ENCODE data around the gene CCDC169.

CCDC169 gene

DNA sequence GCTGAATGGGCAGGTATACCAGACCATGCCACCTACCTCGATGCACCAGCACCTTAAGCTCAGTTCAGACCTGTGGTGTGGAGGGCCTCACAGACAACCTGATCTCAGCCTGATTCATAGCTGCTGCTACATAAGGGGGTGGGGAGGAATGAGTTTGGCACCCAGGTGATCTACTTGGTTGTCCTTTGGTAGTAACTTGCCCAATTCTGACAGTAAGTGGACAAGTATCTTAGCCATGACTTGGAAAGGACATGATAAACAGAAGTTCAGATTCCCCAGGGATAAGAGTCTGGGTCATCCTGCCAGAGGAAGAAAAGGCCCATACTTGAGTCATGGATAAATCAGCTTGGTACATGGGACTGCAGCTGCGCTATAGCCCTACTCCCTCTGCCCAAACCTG, 54.9 kb downstream of the CCDC169 start:
- no peak for FAIRE-seq

DNA sequence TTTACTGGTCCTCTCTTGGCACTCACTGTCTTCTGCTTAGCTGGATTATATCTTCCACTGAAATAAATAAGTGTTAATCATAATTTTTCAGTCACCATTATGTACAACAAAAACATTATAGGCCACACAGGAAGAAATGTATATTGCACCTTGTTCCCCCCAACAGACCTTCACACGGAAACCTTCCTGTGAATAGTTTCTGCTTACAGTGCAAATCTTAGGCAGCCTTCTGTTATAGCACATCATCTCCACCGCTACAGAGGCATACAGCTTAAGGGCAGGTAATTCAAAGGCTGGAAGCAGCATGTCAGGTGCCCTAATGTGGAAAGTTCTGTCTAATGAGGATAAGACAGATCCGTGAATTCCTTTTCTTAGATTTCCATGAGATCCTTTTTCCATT, 66.4 kb downstream of the CCDC169 start:
- FAIRE-seq = no peak

DNA sequence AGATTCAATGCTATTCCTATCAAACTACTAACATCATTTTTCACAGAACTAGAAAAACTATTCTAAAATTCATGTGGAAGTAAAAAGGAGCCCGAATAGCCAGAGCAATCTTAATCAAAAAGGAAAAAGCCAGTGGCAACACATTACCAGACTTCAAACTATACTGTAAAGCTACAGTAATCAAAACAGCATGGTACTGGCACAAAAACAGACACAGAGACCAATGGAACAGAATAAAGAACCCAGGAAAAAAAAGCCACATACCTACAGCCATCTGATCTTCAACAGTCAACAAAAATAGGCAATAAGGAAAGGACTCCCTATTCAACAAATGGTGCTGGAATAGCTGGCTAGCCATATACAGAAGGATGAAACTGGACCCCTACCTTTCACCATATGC, 72.9 kb downstream of the CCDC169 start:
- FAIRE-seq = no peak

DNA sequence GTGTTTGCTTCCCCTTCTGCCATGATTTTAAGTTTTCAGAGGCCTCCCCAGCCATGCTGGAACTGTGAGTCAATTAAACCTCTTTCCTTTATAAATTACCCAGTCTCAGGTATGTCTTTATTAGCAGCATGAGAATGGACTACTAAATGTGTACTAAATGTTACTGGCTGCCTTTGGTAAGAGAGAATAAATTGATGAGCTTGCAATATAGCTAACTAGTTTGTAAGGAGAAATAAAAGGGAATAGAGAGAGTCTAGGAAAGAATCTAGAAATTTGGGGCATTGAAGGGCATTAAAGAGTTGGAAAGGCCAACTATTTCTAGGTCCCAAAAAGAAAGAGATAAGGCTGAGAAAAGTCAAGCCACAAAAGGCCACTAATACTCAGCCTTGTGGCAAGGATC, 77.7 kb downstream of the CCDC169 start:
- no peak for FAIRE-seq

DNA sequence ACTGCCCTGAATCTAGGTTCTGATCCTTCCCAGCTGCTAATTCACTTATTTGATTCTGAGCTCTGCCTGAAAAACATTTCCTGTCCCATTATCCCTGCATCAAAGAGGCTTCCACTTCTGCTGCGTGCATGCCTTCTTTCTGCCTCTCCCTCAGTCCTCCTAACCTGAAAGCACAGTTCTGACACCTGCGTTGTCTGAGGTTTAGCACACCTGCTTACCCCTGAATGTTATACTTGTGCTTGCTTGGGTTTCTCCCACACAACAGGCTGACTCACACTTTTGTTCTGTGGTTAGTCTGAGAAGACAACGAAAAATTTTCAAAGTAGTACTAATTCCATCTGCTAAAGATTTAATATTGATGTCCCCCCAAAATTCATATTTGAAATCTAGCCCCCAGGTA, 80.2 kb downstream of the CCDC169 start:
- FAIRE-seq = no peak

DNA sequence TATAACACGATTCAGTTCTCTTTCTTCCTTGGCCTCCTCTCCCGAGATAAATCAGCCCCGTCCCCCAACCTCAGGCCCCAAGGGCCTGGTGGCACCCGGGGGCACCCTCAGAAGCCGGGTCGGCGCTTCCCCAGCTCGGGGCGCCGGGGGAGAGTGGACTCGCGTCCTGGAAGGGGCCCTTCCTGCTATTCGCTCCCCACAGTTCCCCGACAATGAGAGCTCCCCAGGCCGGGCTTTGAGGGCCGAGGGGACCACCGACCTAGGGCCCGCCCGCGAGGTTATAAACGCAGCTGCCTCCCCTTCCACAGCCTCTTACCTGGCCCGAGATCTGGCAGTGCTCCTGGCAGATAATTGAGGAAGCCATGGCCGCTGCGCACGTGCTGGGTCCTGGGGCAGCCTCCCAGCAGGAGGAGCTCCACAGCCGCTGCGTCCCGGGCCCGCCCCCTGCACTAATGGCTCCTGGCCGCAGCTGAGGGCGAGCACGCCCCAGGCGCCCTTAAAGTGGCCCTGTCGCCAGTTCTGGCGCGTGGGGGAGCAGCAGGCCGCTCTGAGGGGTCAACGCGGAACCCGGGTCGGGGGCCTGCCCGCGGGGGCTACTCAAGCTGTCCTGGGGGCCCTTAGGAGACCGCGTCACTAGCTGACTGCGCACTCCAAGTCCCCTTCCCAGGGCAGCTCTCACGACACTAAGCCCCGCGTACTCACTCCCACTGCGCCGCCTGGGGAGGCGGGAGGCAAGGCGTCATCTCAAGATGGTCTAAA, 83.3 kb downstream of the CCDC169 start, which contains the start of gene SOHLH2:
Gene SOHLH2, minus strand, starts transcription at position 394 of the 759 bp plus-strand sequence. Its CDS starts 30 bp downstream, at position 364.
- no peak for FAIRE-seq

DNA sequence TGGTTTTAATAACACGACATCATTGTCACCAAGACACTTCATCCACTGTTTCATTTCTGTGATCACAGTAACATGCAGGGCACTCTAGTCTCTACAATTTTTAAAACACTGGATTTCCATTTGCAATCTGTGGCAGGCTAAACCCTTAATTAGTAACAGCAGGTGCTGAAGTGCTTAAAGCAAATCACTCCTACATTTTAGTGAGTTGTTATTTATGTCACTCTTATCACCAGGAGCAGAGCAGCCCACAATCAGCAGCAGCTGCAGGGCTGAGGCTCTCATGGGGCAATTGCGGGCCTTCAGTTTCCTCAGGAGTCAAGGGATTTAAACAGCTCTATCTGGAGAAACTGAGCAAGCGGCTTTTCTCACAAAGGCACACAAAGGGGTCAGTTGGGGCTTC, 84.8 kb downstream of the CCDC169 start:
- no peak for FAIRE-seq

DNA sequence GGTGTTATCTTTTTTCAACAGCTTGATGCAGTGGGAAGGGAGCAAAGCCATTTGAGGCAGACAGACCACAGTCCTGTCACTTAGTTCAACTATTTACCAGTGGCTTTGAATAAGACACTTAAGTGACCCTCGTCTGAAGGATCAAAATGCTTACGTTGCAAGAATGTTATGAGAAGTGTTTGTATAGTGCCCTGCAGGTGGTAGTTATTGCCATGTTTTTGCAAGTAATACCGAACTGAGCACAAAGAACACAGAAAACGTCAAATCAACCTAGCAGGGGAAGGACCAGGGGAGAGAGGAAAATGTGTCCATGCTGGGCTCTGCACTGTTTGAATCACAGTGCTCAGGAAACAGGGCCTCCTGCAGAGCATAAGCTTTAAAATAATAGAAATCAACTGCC, 86.0 kb downstream of the CCDC169 start:
- FAIRE-seq = no peak

DNA sequence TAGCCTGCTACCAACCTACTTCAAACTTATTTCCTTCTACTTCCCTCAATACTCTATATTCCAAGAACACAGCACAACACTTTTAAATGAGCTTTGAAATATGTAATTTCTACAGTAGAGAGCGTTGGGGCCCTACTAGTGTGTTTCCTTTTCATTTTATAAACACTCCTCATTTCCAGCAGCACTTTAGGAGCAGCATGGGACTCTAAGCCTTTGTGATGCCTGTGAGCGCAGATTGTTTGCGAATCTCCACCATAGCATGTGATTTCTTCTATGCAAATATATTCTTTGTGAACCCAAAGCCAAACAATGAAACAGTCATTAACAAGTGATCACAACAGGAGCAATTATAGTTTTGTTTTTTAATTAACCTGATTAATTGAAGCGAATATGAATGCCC, 86.9 kb downstream of the CCDC169 start:
- FAIRE-seq = no peak

DNA sequence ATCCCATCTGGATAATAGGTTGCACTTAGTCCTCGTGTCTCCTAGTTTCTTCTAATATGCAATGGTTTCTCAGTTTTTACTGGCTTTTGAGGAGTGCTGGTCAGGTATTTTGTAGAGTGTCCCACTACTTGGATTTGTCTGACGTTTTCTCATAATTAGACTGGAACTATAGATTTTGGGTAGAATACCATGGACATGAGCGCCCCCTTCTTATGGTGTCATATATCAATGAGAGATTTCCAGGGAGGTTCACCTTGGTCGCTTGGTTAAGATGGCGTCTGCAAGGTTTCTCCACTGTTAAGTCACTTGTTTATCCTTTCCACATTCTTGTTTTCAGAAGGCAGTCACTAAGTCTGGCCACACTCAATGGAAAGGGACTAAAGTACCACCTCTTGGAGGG, 89.9 kb downstream of the CCDC169 start:
- no peak for FAIRE-seq

DNA sequence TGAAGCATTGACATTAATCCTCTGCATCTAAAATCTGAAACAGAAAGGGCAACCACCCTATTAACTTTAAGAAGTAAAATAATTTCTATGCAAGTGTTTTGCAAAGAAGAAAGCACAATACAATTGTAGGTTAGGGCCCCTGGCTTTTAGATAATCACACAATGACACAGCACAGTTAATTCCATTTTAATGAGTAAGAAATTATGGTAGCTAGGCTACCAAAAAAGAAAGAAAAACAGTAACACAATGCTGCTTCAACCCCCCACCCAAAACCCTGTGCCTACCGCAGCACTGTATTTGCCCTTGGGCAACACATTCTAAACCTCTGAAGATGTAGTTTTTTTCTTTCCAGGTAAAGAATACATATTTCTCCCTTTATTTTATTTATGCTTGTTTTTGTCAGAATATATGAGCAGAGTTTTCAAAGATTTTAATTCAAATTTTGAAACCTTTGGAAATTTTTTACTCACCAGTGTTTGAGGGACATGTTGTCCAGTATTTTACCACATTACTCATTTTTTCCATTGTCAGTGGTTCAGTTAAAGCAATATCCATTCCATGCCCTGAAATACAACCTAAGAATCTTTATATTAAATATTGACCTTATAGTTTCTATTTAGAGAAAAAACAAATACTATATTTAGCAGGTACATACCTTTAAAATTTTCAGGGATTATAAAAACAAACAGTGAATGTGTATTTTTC, 104.3 kb downstream of the CCDC169 start:
- no peak for FAIRE-seq

DNA sequence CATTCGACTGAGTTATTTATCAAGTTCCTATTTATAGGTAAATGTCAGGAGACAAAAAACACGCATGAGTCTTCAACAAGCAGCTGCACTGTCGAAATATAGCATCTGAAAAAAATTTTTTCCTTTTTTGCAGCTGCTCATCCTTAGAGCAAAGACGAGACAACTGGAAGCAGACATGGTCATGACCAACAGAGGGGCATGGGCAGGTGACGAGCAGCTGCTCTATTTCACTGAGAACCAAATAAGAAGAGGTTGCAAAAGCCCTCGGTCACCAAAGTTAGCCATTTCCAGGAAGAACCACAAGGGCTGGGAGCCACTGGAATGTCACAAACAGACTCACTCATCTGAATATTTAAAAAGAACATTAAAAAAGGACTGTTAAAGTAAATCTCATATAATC, 105.4 kb downstream of the CCDC169 start:
- FAIRE-seq = no peak

DNA sequence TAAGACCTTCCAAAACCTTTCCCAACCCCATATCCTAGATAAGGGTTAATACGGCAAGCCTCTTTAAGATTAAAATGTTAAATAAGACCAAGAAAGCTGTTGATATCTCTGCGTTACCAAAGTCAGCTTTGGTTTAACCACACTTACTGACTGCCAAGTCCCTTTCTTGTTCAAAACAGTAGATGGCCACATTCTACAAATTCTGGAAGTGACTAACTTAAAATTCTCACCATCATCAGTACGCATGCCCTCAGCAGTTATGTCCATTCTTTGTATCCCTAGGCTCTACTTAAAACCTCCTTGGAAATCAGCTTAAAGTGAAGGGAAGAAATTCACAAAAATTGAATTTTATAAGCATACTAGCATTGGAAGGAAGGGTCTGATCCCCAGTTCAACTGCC, 106.8 kb downstream of the CCDC169 start:
- FAIRE-seq = no peak

DNA sequence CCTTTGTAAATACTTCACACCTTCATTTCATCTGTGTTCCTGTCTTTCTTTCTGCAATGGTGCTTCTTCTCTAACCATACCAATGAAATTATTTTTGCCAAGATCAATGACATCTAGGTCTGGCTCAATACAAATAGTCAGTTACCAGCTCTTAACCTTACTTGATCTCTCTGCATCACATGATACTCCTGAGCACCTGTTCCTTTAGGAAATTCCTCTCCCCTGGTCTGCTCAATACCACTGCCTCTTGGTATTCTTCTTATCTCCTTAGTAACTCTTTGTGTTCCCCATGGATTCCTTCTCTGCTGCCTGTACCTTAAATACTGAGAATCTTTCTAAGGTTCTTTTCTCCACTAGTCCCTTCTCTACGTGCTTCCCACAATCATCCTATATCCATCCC, 109.2 kb downstream of the CCDC169 start:
- FAIRE-seq = no peak

DNA sequence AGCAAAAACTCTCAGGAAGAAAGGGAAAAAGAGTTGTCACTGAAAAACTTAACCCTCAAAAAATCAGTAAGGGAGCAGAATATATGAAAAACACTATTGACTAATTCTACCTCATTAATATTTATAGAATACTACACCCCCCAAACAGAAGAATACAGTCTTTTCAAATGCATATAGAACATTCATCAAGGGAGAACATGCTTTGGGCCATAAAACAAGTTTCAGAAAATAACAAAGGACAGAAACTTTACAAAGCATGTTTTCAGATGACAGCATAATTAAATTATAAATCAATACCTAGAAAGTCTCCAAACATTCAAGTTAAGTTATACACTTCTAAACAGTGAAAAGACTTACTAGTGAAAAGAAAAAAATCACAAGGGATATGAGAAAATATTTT, 113.7 kb downstream of the CCDC169 start:
- no peak for FAIRE-seq

Measured in colon (tissue), 2 donors.